Measurements from ENCODE around the gene CAMTA1.
A peak's percentile ranks its signal among the peaks of the same experiment; 100 is the strongest.
"Not testable (repeated sequence)": the region's sequence is repeated elsewhere in the genome, so short reads cannot be mapped to it uniquely, and the experiment has no call there.

Gene CAMTA1

GRCh38 chr1:7409278-7409677 lies 624.0 kb downstream of the CAMTA1 start:
- no peak for DNase-seq (ENCODE audit: low spot score)

- DNase-seq (ENCODE audit: low spot score) = no peak
Measured at GRCh38 chr1:7410156-7410555, 624.9 kb downstream of the CAMTA1 start.

- DNase-seq (ENCODE audit: low spot score) = not testable (repeated sequence)
Measured at GRCh38 chr1:7417618-7418017, 632.4 kb downstream of the CAMTA1 start.

GRCh38 chr1:7418442-7419080 lies 633.3 kb downstream of the CAMTA1 start:
- DNase-seq (ENCODE audit: low spot score) = no peak

GRCh38 chr1:7420098-7420445 lies 634.8 kb downstream of the CAMTA1 start:
- DNase-seq (ENCODE audit: low spot score) = no peak

- DNase-seq (ENCODE audit: low spot score) = no peak
Measured at GRCh38 chr1:7420470-7421100, 635.3 kb downstream of the CAMTA1 start.

- DNase-seq (ENCODE audit: low spot score) = no peak
Measured at GRCh38 chr1:7421471-7422075, 636.3 kb downstream of the CAMTA1 start.

- no peak for DNase-seq (ENCODE audit: low spot score)
Measured at GRCh38 chr1:7422081-7422480, 636.8 kb downstream of the CAMTA1 start.

GRCh38 chr1:7422561-7422960 lies 637.3 kb downstream of the CAMTA1 start:
- DNase-seq (ENCODE audit: low spot score) = no peak

GRCh38 chr1:7422966-7423365 lies 637.7 kb downstream of the CAMTA1 start:
- DNase-seq (ENCODE audit: low spot score) = no peak

- DNase-seq (ENCODE audit: low spot score) = no peak
Measured at GRCh38 chr1:7424352-7424890, 639.2 kb downstream of the CAMTA1 start.

- DNase-seq (ENCODE audit: low spot score) = no peak
Measured at GRCh38 chr1:7425229-7425628, 640.0 kb downstream of the CAMTA1 start.

- DNase-seq (ENCODE audit: low spot score) = no peak
Measured at GRCh38 chr1:7425771-7426170, 640.5 kb downstream of the CAMTA1 start.

- no peak for DNase-seq (ENCODE audit: low spot score)
Measured at GRCh38 chr1:7426780-7427604, 641.7 kb downstream of the CAMTA1 start.

- DNase-seq (ENCODE audit: low spot score) = no peak
Measured at GRCh38 chr1:7427605-7428300, 642.5 kb downstream of the CAMTA1 start.

GRCh38 chr1:7429290-7429689 lies 644.0 kb downstream of the CAMTA1 start:
- DNase-seq (ENCODE audit: low spot score) = no peak

- DNase-seq (ENCODE audit: low spot score) = no peak
Measured at GRCh38 chr1:7430047-7430608, 644.9 kb downstream of the CAMTA1 start.

- DNase-seq (ENCODE audit: low spot score) = peak; percentile 36
Measured at GRCh38 chr1:7430691-7431090, 645.4 kb downstream of the CAMTA1 start.

- DNase-seq (ENCODE audit: low spot score) = no peak
Measured at GRCh38 chr1:7432102-7432899, 647.0 kb downstream of the CAMTA1 start.

- no peak for DNase-seq (ENCODE audit: low spot score)
Measured at GRCh38 chr1:7432900-7433380, 647.7 kb downstream of the CAMTA1 start.

GRCh38 chr1:7434566-7434965 lies 649.3 kb downstream of the CAMTA1 start:
- no peak for DNase-seq (ENCODE audit: low spot score)
